ENCODE results near the gene GFY. TPM values are rescaled to one million over a fixed set of nuclear protein-coding genes. Genes with fewer than 3 reads are reported as not detected.

Gene GFY
- total and polyA plus RNA-seq, 2 experiments from 2014 or later = 1.8 to 8.4 TPM

DNA sequence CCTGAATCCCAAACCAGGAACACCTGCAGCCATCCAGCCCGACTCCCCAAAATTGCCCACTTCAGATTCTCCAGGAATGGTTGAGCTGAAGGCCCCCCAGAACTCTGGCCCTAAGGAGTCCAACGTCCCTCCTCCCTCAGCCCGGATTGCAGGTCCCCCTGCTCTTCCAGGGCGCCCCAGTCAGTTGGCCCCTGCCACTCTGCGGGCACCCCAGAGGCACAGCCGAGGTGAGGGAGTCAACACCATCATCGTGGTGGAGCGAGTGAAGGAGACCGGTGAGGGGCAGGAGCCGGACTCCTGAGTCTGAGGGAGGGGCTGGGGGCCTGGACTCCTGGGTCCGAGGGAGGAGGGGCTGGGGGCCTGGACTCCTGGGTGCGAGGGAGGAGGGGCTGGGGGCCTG is 2.2 kb downstream of the GFY start:
- peaks cover 14% of the 10 kb centered on the region for H3K4me1 ChIP-seq (ENCODE audit: low read depth)
- no peak overlapping the region for H3K4me3 ChIP-seq

GRCh38 chr19:49427855-49428546 is 2.8 kb downstream of the GFY start:
- H3K9me3 ChIP-seq (ENCODE audit: low read depth) = no peaks in the 10 kb centered on the region
- peaks cover 14% of the 10 kb centered on the region for H3K4me1 ChIP-seq (ENCODE audit: low read depth)
- no peak overlapping the region for H3K27ac ChIP-seq
- H3K4me3 ChIP-seq = peak overlapping the region; percentile 13
- DNase-seq (ENCODE audit: low read depth in 1 of 2, low spot score in 1 of 2) = no peak
- no peaks in the 10 kb centered on the region for H3K36me3 ChIP-seq
- TF ChIP-seq, protein P1, sequence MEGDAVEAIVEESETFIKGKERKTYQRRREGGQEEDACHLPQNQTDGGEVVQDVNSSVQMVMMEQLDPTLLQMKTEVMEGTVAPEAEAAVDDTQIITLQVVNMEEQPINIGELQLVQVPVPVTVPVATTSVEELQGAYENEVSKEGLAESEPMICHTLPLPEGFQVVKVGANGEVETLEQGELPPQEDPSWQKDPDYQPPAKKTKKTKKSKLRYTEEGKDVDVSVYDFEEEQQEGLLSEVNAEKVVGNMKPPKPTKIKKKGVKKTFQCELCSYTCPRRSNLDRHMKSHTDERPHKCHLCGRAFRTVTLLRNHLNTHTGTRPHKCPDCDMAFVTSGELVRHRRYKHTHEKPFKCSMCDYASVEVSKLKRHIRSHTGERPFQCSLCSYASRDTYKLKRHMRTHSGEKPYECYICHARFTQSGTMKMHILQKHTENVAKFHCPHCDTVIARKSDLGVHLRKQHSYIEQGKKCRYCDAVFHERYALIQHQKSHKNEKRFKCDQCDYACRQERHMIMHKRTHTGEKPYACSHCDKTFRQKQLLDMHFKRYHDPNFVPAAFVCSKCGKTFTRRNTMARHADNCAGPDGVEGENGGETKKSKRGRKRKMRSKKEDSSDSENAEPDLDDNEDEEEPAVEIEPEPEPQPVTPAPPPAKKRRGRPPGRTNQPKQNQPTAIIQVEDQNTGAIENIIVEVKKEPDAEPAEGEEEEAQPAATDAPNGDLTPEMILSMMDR (IDR thresholded peaks at IDR 0.05; ENCODE audit: low read depth, low read length) = no peak
- H3K27me3 ChIP-seq = peaks cover 72% of the 10 kb centered on the region

More for the DNA sequence above, 2.2 kb downstream of the GFY start:
- no peak for DNase-seq (ENCODE audit: low read depth in 1 of 2, low spot score in 1 of 2)
- TF ChIP-seq, protein P1 (IDR thresholded peaks at IDR 0.05; ENCODE audit: low read depth, low read length) = no peak
- Histone ChIP-seq H3K27ac (no peak overlapping the region), H3K9me3 (ENCODE audit: low read depth) (no peaks in the 10 kb centered on the region), H3K36me3 (no peaks in the 10 kb centered on the region), H3K27me3 (peaks cover 72% of the 10 kb centered on the region)

DNA sequence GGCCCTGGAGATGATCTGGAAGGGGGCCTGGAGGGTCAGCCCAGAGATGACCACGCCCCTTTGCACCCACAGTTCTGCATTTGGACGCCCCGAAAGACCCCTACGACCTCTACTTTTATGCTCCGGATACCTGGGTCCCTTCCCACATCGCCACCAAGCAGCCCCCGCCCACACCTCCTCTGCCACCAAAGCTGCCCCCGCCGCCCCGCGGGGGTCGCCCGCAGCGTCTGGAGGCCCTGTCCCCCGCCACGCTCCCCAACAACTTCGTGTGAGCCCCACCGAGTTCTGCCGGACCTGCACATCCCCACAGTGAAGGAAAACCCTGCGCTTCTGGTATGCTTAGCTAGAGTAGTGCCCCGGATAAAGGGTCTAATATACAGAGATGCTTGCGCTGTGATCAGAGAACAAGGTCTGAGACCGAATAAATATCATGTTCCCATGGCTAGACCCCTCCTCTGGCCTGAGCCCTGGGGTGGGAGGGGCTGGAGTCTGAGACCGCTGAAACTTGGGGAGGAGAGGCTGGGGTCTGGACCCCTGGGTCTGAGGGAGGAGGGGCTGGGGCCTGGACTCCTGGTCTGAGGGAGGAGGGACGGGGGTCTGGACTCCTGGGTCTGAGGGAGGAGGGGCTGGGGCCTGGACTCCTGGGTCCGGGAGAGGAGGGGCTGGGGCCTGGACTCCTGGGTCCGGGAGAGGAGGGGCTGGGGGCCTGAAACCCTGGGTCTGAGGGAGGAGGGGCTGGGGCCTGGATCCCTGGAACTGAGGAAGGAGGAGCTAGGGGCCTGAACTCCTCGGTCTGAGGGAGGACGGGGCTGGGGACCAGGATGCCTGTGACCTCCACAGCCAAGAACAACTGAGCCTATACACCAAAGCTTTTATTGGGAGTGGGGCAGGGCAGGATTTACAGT is 3.6 kb downstream of the GFY start:
- Histone ChIP-seq H3K27me3 (peaks cover 74% of the 10 kb centered on the region), H3K9me3 (ENCODE audit: low read depth) (no peaks in the 10 kb centered on the region), H3K27ac (no peak overlapping the region), H3K4me1 (ENCODE audit: low read depth) (peaks cover 7% of the 10 kb centered on the region), H3K36me3 (no peaks in the 10 kb centered on the region), H3K4me3 (peak overlapping the region; percentile 13)
- TF ChIP-seq, protein P1 (IDR thresholded peaks at IDR 0.05; ENCODE audit: low read depth, low read length) = no peak
- DNase-seq (ENCODE audit: low read depth in 1 of 2, low spot score in 1 of 2) = no peak

- Histone ChIP-seq H3K27me3 (peaks cover 64% of the 10 kb centered on the region), H3K4me3 (no peak overlapping the region), H3K27ac (no peak overlapping the region), H3K36me3 (no peaks in the 10 kb centered on the region), H3K9me3 (ENCODE audit: low read depth) (no peaks in the 10 kb centered on the region), H3K4me1 (ENCODE audit: low read depth) (peaks cover 5% of the 10 kb centered on the region)
- DNase-seq (ENCODE audit: low read depth in 1 of 2, low spot score in 1 of 2) = no peak
- TF ChIP-seq, protein P1 (IDR thresholded peaks at IDR 0.05; ENCODE audit: low read depth, low read length) = no peak
Measured at GRCh38 chr19:49430172-49430677, 5.0 kb downstream of the GFY start.

DNA sequence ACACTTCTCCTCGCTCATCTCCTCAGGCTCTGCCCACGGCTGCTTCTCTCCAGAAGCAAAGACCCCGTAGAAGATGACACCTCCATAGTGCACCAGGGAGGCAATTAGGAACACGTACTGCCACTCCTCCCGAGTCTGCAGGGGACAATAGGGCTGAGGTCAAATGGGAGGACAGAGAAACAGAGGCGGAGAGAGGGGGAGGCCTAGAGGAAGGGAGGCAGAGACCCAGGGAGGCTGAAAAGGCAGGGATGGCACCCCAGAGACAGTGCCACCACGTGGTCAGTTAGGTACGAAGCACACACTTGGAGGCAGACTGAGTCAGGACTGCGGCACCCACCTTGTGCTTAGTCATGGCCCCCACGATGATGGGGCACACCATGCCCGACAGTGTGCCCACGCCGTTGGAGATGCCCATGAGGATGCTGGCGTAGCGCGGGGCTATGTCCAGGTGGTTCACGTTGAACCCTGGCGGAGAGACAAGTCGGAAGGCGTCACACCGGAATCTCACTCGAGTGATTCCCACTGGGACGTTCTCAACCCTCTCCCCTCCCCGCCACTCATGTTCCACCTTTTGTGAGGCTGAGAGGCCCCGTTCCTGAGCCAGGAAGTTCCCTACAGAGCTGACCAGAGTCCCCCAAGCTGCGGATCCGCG is 5.6 kb downstream of the GFY start:
- Histone ChIP-seq H3K4me1 (ENCODE audit: low read depth) (peaks cover 5% of the 10 kb centered on the region), H3K27me3 (peaks cover 61% of the 10 kb centered on the region)
- TF ChIP-seq, protein P1 (IDR thresholded peaks at IDR 0.05; ENCODE audit: low read depth, low read length) = peak; percentile 25

More for the DNA sequence above, 5.6 kb downstream of the GFY start:
- H3K27ac ChIP-seq = no peak overlapping the region
- H3K36me3 ChIP-seq = no peaks in the 10 kb centered on the region
- no peaks in the 10 kb centered on the region for H3K9me3 ChIP-seq (ENCODE audit: low read depth)
- H3K4me3 ChIP-seq = no peak overlapping the region
- no peak for DNase-seq (ENCODE audit: low read depth in 1 of 2, low spot score in 1 of 2)
